ENCODE measurements around the gene ZNF274. TPM values are rescaled to one million over a fixed set of nuclear protein-coding genes. Genes with fewer than 3 reads are reported as not detected.
"Not testable (repeated sequence)": the region's sequence is repeated elsewhere in the genome, so short reads cannot be mapped to it uniquely, and the experiment has no call there.

The ZNF274 gene
- total and polyA plus RNA-seq, 9 donors, result 8.0 to 10.7 (median 9.0) TPM

DNA sequence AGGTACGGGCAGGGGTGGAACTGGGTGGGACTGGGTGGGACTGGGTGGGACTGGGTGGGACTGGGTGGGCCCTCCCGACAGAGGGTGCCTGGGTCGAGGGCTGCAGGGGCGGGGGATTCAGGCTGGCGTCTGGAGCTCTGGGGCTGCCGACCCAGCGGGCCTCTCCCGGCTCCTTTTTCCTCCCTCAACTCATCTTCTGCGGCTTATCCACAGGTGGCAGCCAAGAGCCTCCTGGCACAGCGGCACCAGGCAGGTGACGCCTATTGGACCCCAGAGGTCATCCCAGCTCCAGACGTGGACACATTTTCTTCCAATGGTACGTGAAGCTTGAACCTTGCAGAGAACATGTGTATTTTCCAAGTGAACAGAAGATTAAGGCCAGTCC, 46.4 kb downstream of the ZNF274 start:
- peaks cover 20% of the 10 kb centered on the region for H3K9me3 ChIP-seq (replicated peaks; ENCODE audit: control insufficient read depth, low read depth, low read length)
- peak overlapping the region; percentile 94 for H3K4me3 ChIP-seq (ENCODE audit: low read length)
- peaks cover 43% of the 10 kb centered on the region for H3K36me3 ChIP-seq (ENCODE audit: control insufficient read depth, insufficient read depth, low read length)
- 10% methylated on average over 6 of the region's 13 CpGs for WGBS (ENCODE audit: insufficient coverage)
- peak; percentile 39 for DNase-seq
- H3K27ac ChIP-seq (ENCODE audit: low read length), result peak overlapping the region; percentile 93
- peaks cover 14% of the 10 kb centered on the region for H3K4me1 ChIP-seq (ENCODE audit: control insufficient read depth, insufficient read depth, low read length)
- H3K27me3 ChIP-seq (ENCODE audit: control insufficient read depth, insufficient read depth, low read length), result no peaks in the 10 kb centered on the region

- peaks cover 64% of the 10 kb centered on the region for H3K9me3 ChIP-seq (replicated peaks; ENCODE audit: control insufficient read depth, low read depth, low read length)
- no peaks in the 10 kb centered on the region for H3K27me3 ChIP-seq (ENCODE audit: control insufficient read depth, insufficient read depth, low read length)
- no peak overlapping the region for H3K27ac ChIP-seq (ENCODE audit: low read length)
- H3K4me1 ChIP-seq (ENCODE audit: control insufficient read depth, insufficient read depth, low read length), result no peaks in the 10 kb centered on the region
- DNase-seq, result no peak
- H3K4me3 ChIP-seq (ENCODE audit: low read length), result no peak overlapping the region
- H3K36me3 ChIP-seq (ENCODE audit: control insufficient read depth, insufficient read depth, low read length), result peaks cover 68% of the 10 kb centered on the region
- WGBS (ENCODE audit: insufficient coverage), result 95% methylated on average over 10 of the region's 10 CpGs
Measured at GRCh38 chr19:58237324-58237723, 54.5 kb downstream of the ZNF274 start.

- WGBS (ENCODE audit: insufficient coverage), result 91% methylated on average over 2 of the region's 6 CpGs
- Histone ChIP-seq H3K4me3 (ENCODE audit: low read length) (no peak overlapping the region), H3K4me1 (ENCODE audit: control insufficient read depth, insufficient read depth, low read length) (no peaks in the 10 kb centered on the region), H3K27me3 (ENCODE audit: control insufficient read depth, insufficient read depth, low read length) (no peaks in the 10 kb centered on the region), H3K27ac (ENCODE audit: low read length) (no peak overlapping the region), H3K9me3 (replicated peaks; ENCODE audit: control insufficient read depth, low read depth, low read length) (peaks cover 86% of the 10 kb centered on the region), H3K36me3 (ENCODE audit: control insufficient read depth, insufficient read depth, low read length) (peaks cover 88% of the 10 kb centered on the region)
- no peak for DNase-seq
Measured at GRCh38 chr19:58243351-58243750, 60.5 kb downstream of the ZNF274 start.

GRCh38 chr19:58248886-58249285, 66.0 kb downstream of the ZNF274 start:
- no peak for DNase-seq
- WGBS (ENCODE audit: insufficient coverage), result no CpG with 5 or more reads among the region's 3 CpGs
- no peaks in the 10 kb centered on the region for H3K27me3 ChIP-seq (ENCODE audit: control insufficient read depth, insufficient read depth, low read length)
- no peaks in the 10 kb centered on the region for H3K4me1 ChIP-seq (ENCODE audit: control insufficient read depth, insufficient read depth, low read length)
- H3K9me3 ChIP-seq (replicated peaks; ENCODE audit: control insufficient read depth, low read depth, low read length), result peaks cover 92% of the 10 kb centered on the region
- H3K36me3 ChIP-seq (ENCODE audit: control insufficient read depth, insufficient read depth, low read length), result peaks cover 83% of the 10 kb centered on the region
- no peak overlapping the region for H3K4me3 ChIP-seq (ENCODE audit: low read length)
- no peak overlapping the region for H3K27ac ChIP-seq (ENCODE audit: low read length)

DNA sequence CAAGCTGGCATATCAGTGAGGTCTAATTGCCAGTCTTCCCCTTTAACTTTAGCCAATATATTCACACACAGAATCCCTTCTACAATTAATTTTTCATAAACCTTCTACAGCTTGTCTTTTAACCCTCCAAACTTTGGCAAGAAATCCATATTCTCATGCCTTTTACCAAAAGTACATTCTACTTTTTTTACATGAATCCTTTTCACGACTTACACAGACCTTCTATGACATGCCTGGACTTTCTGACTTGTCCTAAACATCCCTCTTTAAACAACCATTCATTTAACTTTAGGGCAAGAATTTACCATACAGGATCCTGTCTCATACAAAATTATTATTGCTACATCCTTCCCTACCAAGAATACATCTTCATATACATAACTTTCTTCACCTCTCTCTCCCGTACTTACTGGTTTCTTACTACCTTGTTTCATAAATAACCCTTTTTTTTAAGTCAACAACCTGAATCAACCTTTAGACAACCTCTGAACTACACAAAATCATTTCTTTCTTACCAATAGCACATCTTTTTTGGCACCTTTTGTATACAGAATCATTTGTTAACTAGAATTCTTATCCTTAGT, 69.3 kb downstream of the ZNF274 start:
- 100% methylated on average over 2 of the region's 2 CpGs for WGBS (ENCODE audit: insufficient coverage)
- Histone ChIP-seq H3K9me3 (replicated peaks; ENCODE audit: control insufficient read depth, low read depth, low read length) (peaks cover 86% of the 10 kb centered on the region), H3K4me3 (ENCODE audit: low read length) (no peak overlapping the region), H3K36me3 (ENCODE audit: control insufficient read depth, insufficient read depth, low read length) (peaks cover 74% of the 10 kb centered on the region), H3K4me1 (ENCODE audit: control insufficient read depth, insufficient read depth, low read length) (no peaks in the 10 kb centered on the region), H3K27ac (ENCODE audit: low read length) (no peak overlapping the region), H3K27me3 (ENCODE audit: control insufficient read depth, insufficient read depth, low read length) (no peaks in the 10 kb centered on the region)
- DNase-seq, result peak; percentile 10

DNA sequence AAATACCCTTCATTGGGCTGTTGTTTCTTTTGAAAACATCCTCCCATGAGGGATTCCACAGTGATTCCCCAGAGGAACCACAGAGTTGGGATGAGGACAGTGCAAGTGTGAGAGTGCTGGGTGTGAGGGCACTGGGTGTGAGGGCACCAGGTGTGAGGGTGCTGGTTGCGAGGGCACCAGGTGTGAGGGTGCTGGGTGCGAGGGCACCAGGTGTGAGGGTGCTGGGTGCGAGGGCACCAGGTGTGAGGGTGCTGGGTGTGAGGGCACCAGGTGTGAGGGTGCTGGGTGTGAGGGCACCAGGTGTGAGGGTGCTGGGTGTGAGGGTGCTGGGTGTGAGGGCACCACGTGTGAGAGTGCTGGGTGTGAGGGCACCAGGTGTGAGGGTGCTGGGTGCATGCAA, 75.4 kb downstream of the ZNF274 start:
- Histone ChIP-seq H3K36me3 (ENCODE audit: control insufficient read depth, insufficient read depth, low read length) (peaks cover 84% of the 10 kb centered on the region), H3K9me3 (replicated peaks; ENCODE audit: control insufficient read depth, low read depth, low read length) (peaks cover 91% of the 10 kb centered on the region)
- H3K27ac ChIP-seq (ENCODE audit: low read length); H3K27me3 ChIP-seq (ENCODE audit: control insufficient read depth, insufficient read depth, low read length); H3K4me1 ChIP-seq (ENCODE audit: control insufficient read depth, insufficient read depth, low read length); DNase-seq; H3K4me3 ChIP-seq (ENCODE audit: low read length): not testable (repeated sequence)
- WGBS (ENCODE audit: insufficient coverage), result 100% methylated on average over 1 of the region's 4 CpGs

GRCh38 chr19:58261600-58261967, 78.7 kb downstream of the ZNF274 start:
- H3K36me3 ChIP-seq (ENCODE audit: control insufficient read depth, insufficient read depth, low read length), result peaks cover 77% of the 10 kb centered on the region
- H3K4me1 ChIP-seq (ENCODE audit: control insufficient read depth, insufficient read depth, low read length), result no peaks in the 10 kb centered on the region
- DNase-seq, result no peak
- H3K27me3 ChIP-seq (ENCODE audit: control insufficient read depth, insufficient read depth, low read length), result no peaks in the 10 kb centered on the region
- no peak overlapping the region for H3K27ac ChIP-seq (ENCODE audit: low read length)
- H3K9me3 ChIP-seq (replicated peaks; ENCODE audit: control insufficient read depth, low read depth, low read length), result peaks cover 93% of the 10 kb centered on the region
- no CpG with 5 or more reads among the region's 3 CpGs for WGBS (ENCODE audit: insufficient coverage)
- H3K4me3 ChIP-seq (ENCODE audit: low read length), result no peak overlapping the region

GRCh38 chr19:58261968-58262921, 79.4 kb downstream of the ZNF274 start:
- Histone ChIP-seq H3K27me3 (ENCODE audit: control insufficient read depth, insufficient read depth, low read length) (no peaks in the 10 kb centered on the region), H3K4me1 (ENCODE audit: control insufficient read depth, insufficient read depth, low read length) (no peaks in the 10 kb centered on the region), H3K9me3 (replicated peaks; ENCODE audit: control insufficient read depth, low read depth, low read length) (peaks cover 97% of the 10 kb centered on the region), H3K4me3 (ENCODE audit: low read length) (no peak overlapping the region), H3K36me3 (ENCODE audit: control insufficient read depth, insufficient read depth, low read length) (peaks cover 73% of the 10 kb centered on the region), H3K27ac (ENCODE audit: low read length) (no peak overlapping the region)
- no peak for DNase-seq
- WGBS (ENCODE audit: insufficient coverage), result 95% methylated on average over 11 of the region's 19 CpGs

- peaks cover 94% of the 10 kb centered on the region for H3K9me3 ChIP-seq (replicated peaks; ENCODE audit: control insufficient read depth, low read depth, low read length)
- H3K4me1 ChIP-seq (ENCODE audit: control insufficient read depth, insufficient read depth, low read length), result no peaks in the 10 kb centered on the region
- WGBS (ENCODE audit: insufficient coverage), result 92% methylated on average over 2 of the region's 7 CpGs
- DNase-seq, result no peak
- H3K36me3 ChIP-seq (ENCODE audit: control insufficient read depth, insufficient read depth, low read length), result peaks cover 67% of the 10 kb centered on the region
- H3K27me3 ChIP-seq (ENCODE audit: control insufficient read depth, insufficient read depth, low read length), result no peaks in the 10 kb centered on the region
- H3K27ac ChIP-seq (ENCODE audit: low read length), result no peak overlapping the region
- no peak overlapping the region for H3K4me3 ChIP-seq (ENCODE audit: low read length)
Measured at GRCh38 chr19:58262922-58263296, 80.0 kb downstream of the ZNF274 start.

All from muscle of leg (tissue), 11 donors.